Stimulated activated CD4-positive, alpha-beta T cell treated with anti-CD3 and anti-CD28 coated beads, TNF-alpha, amount 100 ng/mL, for 4 hours (primary cell): ENCODE measurements around the gene PRPF6.
"Not testable (repeated sequence)": the region's sequence is repeated elsewhere in the genome, so short reads cannot be mapped to it uniquely, and the experiment has no call there.

Experiments
- DNase-seq, 3 experiments: peaks; one replicate each; pipeline ENCODE4 v3.0.0-alpha.2; 2020; ENCODE audit warnings: low read depth in 3 of 3

The PRPF6 gene

GRCh38 chr20:63960654-63961621, 20.0 kb upstream of the PRPF6 start:
- DNase-seq, result not testable (repeated sequence)

GRCh38 chr20:63961664-63962425, 19.1 kb upstream of the PRPF6 start:
- DNase-seq, result no peak

GRCh38 chr20:63962426-63963347, 18.2 kb upstream of the PRPF6 start:
- no peak for DNase-seq

- no peak for DNase-seq
Measured at GRCh38 chr20:63963348-63963741, 17.6 kb upstream of the PRPF6 start.

GRCh38 chr20:63963784-63964301, 17.1 kb upstream of the PRPF6 start:
- DNase-seq, result no peak

GRCh38 chr20:63964412-63964811, 16.5 kb upstream of the PRPF6 start:
- DNase-seq, result no peak

- no peak for DNase-seq
Measured at GRCh38 chr20:63966172-63966943, 14.6 kb upstream of the PRPF6 start.

- DNase-seq, result no peak
Measured at GRCh38 chr20:63966944-63967322, 14.0 kb upstream of the PRPF6 start.

GRCh38 chr20:63967330-63968135, 13.4 kb upstream of the PRPF6 start:
- DNase-seq, result no peak

GRCh38 chr20:63968136-63968927, 12.6 kb upstream of the PRPF6 start:
- DNase-seq, result no peak

- peak in 1 of 3 experiments; percentile 41 for DNase-seq
Measured at GRCh38 chr20:63968928-63969760, 11.8 kb upstream of the PRPF6 start.

- peak in 2 of 3 experiments; percentile 46 to 52 for DNase-seq
Measured at GRCh38 chr20:63969838-63970713, 10.9 kb upstream of the PRPF6 start, which contains the start of gene ZNF512B. ZNF512B (minus strand) TSS chr20:63969930; CDS start chr20:63967950, 1,980 bp downstream.

GRCh38 chr20:63970714-63971431, 10.1 kb upstream of the PRPF6 start:
- DNase-seq, result no peak

- not testable (repeated sequence) for DNase-seq
Measured at GRCh38 chr20:63971960-63972311, 9.0 kb upstream of the PRPF6 start.

GRCh38 chr20:63972312-63973159, 8.4 kb upstream of the PRPF6 start:
- DNase-seq, result no peak

GRCh38 chr20:63973160-63973479, 7.8 kb upstream of the PRPF6 start:
- DNase-seq, result no peak
